Trophoblast cell (in vitro differentiated cells and primary cell): ENCODE measurements around the gene ATP1A4.

ENCODE experiments used
- DNase-seq, 2 donors: peaks; one replicate each; pipeline ENCODE4 v3.0.0-alpha.2; 2016
- H2AFZ ChIP-seq: 2 replicates; pipeline ENCODE4 v1.6.1; 2013; ENCODE audit warnings: low read length, moderate library complexity, mild to moderate bottlenecking; ENCODE audit not compliant: insufficient read depth, poor library complexity
- H2AK5ac ChIP-seq: 2 replicates; pipeline ENCODE4 v1.6.1; 2013; ENCODE audit warnings: mild to moderate bottlenecking, low read length
- H2BK120ac ChIP-seq: 2 replicates; pipeline ENCODE4 v1.6.1; 2013; ENCODE audit warnings: low read length, mild to moderate bottlenecking, moderate library complexity; ENCODE audit not compliant: insufficient read depth, poor library complexity
- H2BK12ac ChIP-seq: 2 replicates; pipeline ENCODE4 v1.6.1; 2013; ENCODE audit warnings: mild to moderate bottlenecking, low read length, moderate library complexity
- H2BK5ac ChIP-seq: 2 replicates; pipeline ENCODE4 v1.6.1; 2013; ENCODE audit warnings: low read length, low read depth, moderate library complexity, mild to moderate bottlenecking; ENCODE audit not compliant: poor library complexity
- H3K14ac ChIP-seq: 2 replicates; pipeline ENCODE4 v1.6.1; 2013; ENCODE audit warnings: mild to moderate bottlenecking, low read length
- H3K18ac ChIP-seq: 2 replicates; pipeline ENCODE4 v1.6.1; 2013; ENCODE audit warnings: mild to moderate bottlenecking, low read length
- H3K23ac ChIP-seq: 2 replicates; pipeline ENCODE4 v1.6.1; 2013; ENCODE audit warnings: low read length
- H3K27ac ChIP-seq: 2 replicates; pipeline ENCODE4 v1.5.1; 2013; ENCODE audit warnings: low read depth, mild to moderate bottlenecking, inconsistent platforms, low read length, moderate library complexity
- H3K27me3 ChIP-seq: 2 replicates; pipeline ENCODE4 v1.6.1; 2013; ENCODE audit warnings: inconsistent platforms, mild to moderate bottlenecking, low read length, moderate library complexity; ENCODE audit not compliant: insufficient read depth
- H3K36me3 ChIP-seq, 2 experiments: 1 replicate in 1 of 2; 2 replicates in 1 of 2; pipeline ENCODE4 v1.6.1; 2013; ENCODE audit warnings: low read length in 2 of 2, mild to moderate bottlenecking in 2 of 2, moderate library complexity in 1 of 2; ENCODE audit not compliant: insufficient read depth in 2 of 2, control insufficient read depth in 1 of 2
- H3K4ac ChIP-seq: 2 replicates; pipeline ENCODE4 v1.6.1; 2013; ENCODE audit warnings: low read depth, mild to moderate bottlenecking, low read length, moderate library complexity
- H3K4me1 ChIP-seq, 2 experiments: 1 replicate in 1 of 2; 2 replicates in 1 of 2; pipeline ENCODE4 v1.6.1; 2013; ENCODE audit warnings: low read length in 2 of 2, mild to moderate bottlenecking in 2 of 2, moderate library complexity in 1 of 2; ENCODE audit not compliant: insufficient read depth in 2 of 2, control insufficient read depth in 1 of 2
- H3K4me2 ChIP-seq: 2 replicates; pipeline ENCODE4 v1.6.1; 2013; ENCODE audit warnings: inconsistent platforms, mild to moderate bottlenecking, low read length, moderate library complexity
- H3K4me3 ChIP-seq: 2 replicates; pipeline ENCODE4 v1.5.1; 2013; ENCODE audit warnings: mild to moderate bottlenecking, low read depth, low read length, inconsistent platforms
- H3K79me1 ChIP-seq: one replicate; pipeline ENCODE4 v1.6.1; 2013; ENCODE audit warnings: low read length
- H3K79me2 ChIP-seq: 2 replicates; pipeline ENCODE4 v1.6.1; 2013; ENCODE audit warnings: low read length, mild to moderate bottlenecking; ENCODE audit not compliant: control insufficient read depth, insufficient read depth, poor library complexity
- H3K9ac ChIP-seq: 2 replicates; pipeline ENCODE4 v1.6.1; 2013; ENCODE audit warnings: mild to moderate bottlenecking, low read length
- H3K9me3 ChIP-seq: 2 replicates; pipeline ENCODE4 v1.6.1; 2013; ENCODE audit warnings: low read depth, mild to moderate bottlenecking, control low read depth, inconsistent platforms, low read length; ENCODE audit not compliant: insufficient read depth
- H4K12ac ChIP-seq: 2 replicates; pipeline ENCODE4 v1.6.1; 2013; ENCODE audit warnings: low read depth, mild to moderate bottlenecking, low read length, moderate library complexity
- H4K8ac ChIP-seq: 2 replicates; pipeline ENCODE4 v1.6.1; 2013; ENCODE audit warnings: low read depth, mild to moderate bottlenecking, low read length, moderate library complexity
- H4K91ac ChIP-seq: one replicate; pipeline ENCODE4 v1.6.1; 2013; ENCODE audit warnings: low read depth, mild to moderate bottlenecking, low read length, moderate library complexity
- WGBS: extraction: QIAGEN DNeasy Blood & Tissue Kit; methylation state at CpG from one replicate; pipeline ENCODE4 v1.1.7; 2013; ENCODE audit warnings: missing lambda C conversion rate; ENCODE audit not compliant: insufficient read length, insufficient coverage; ENCODE audit errors: extremely low coverage; 5-methylcytosine and 5-hydroxymethylcytosine counted together

ATP1A4 gene

GRCh38 chr1:160131803-160132565 lies 19.4 kb upstream of the ATP1A4 start:
- no peak overlapping the region for H3K27ac ChIP-seq
- no CpG with 5 or more reads among the region's 8 CpGs for WGBS

GRCh38 chr1:160133990-160134770 lies 17.2 kb upstream of the ATP1A4 start:
- no peaks in the 10 kb centered on the region for H3K9me3 ChIP-seq
- WGBS = 100% methylated on average over 1 of the region's 9 CpGs
- no peak overlapping the region for H3K18ac ChIP-seq
- H2BK5ac ChIP-seq = no peak overlapping the region
- H4K8ac ChIP-seq = no peak overlapping the region
- H2AFZ ChIP-seq = no peak overlapping the region
- H3K79me1 ChIP-seq = no peaks in the 10 kb centered on the region
- peak overlapping the region; percentile 20 for H3K4me3 ChIP-seq
- no peak overlapping the region for H2BK12ac ChIP-seq
- no peak overlapping the region for H3K23ac ChIP-seq
- DNase-seq = no peak
- no peak overlapping the region for H3K4ac ChIP-seq
- no peaks in the 10 kb centered on the region for H3K4me1 ChIP-seq
- no peaks in the 10 kb centered on the region for H3K79me2 ChIP-seq
- H4K12ac ChIP-seq = no peak overlapping the region
- H3K14ac ChIP-seq = no peak overlapping the region
- H3K9ac ChIP-seq = no peak overlapping the region
- H3K27ac ChIP-seq = no peak overlapping the region
- no peak overlapping the region for H4K91ac ChIP-seq
- no peak overlapping the region for H2BK120ac ChIP-seq
- H3K36me3 ChIP-seq = no peaks in the 10 kb centered on the region
- no peak overlapping the region for H2AK5ac ChIP-seq
- no peaks in the 10 kb centered on the region for H3K27me3 ChIP-seq
- H3K4me2 ChIP-seq = no peak overlapping the region

More at GRCh38 chr1:160131803-160132565, 19.4 kb upstream of the ATP1A4 start:
- Histone ChIP-seq H3K79me2 (no peaks in the 10 kb centered on the region), H3K4ac (no peak overlapping the region), H3K9me3 (no peaks in the 10 kb centered on the region), H4K8ac (no peak overlapping the region), H4K12ac (no peak overlapping the region), H2AK5ac (no peak overlapping the region), H3K4me3 (no peak overlapping the region), H3K4me2 (no peak overlapping the region), H3K27me3 (no peaks in the 10 kb centered on the region), H3K36me3 (no peaks in the 10 kb centered on the region), H2BK12ac (no peak overlapping the region), H2BK120ac (no peak overlapping the region), H3K14ac (no peak overlapping the region), H3K4me1 (no peaks in the 10 kb centered on the region), H3K9ac (no peak overlapping the region), H2BK5ac (no peak overlapping the region), H3K23ac (no peak overlapping the region), H4K91ac (no peak overlapping the region), H2AFZ (no peak overlapping the region), H3K79me1 (no peaks in the 10 kb centered on the region), H3K18ac (no peak overlapping the region)
- no peak for DNase-seq

GRCh38 chr1:160134791-160135572 lies 16.4 kb upstream of the ATP1A4 start:
- no peak overlapping the region for H3K27ac ChIP-seq
- H2AK5ac ChIP-seq = no peak overlapping the region
- no peaks in the 10 kb centered on the region for H3K79me1 ChIP-seq
- H3K27me3 ChIP-seq = no peaks in the 10 kb centered on the region
- no peak overlapping the region for H2AFZ ChIP-seq
- no peaks in the 10 kb centered on the region for H3K4me1 ChIP-seq
- no peak overlapping the region for H2BK12ac ChIP-seq
- DNase-seq = no peak
- H4K8ac ChIP-seq = no peak overlapping the region
- H3K14ac ChIP-seq = no peak overlapping the region
- H3K79me2 ChIP-seq = no peaks in the 10 kb centered on the region
- no peak overlapping the region for H3K23ac ChIP-seq
- H2BK5ac ChIP-seq = no peak overlapping the region
- no peak overlapping the region for H3K4me2 ChIP-seq
- WGBS = no CpG with 5 or more reads among the region's 20 CpGs
- H3K18ac ChIP-seq = no peak overlapping the region
- H3K4ac ChIP-seq = no peak overlapping the region
- H3K9ac ChIP-seq = no peak overlapping the region
- H2BK120ac ChIP-seq = no peak overlapping the region
- no peaks in the 10 kb centered on the region for H3K9me3 ChIP-seq
- no peaks in the 10 kb centered on the region for H3K36me3 ChIP-seq
- H4K12ac ChIP-seq = no peak overlapping the region
- H3K4me3 ChIP-seq = no peak overlapping the region
- no peak overlapping the region for H4K91ac ChIP-seq

GRCh38 chr1:160136121-160136925 lies 15.1 kb upstream of the ATP1A4 start:
- H3K23ac ChIP-seq = no peak overlapping the region
- no peaks in the 10 kb centered on the region for H3K79me2 ChIP-seq
- H3K36me3 ChIP-seq = no peaks in the 10 kb centered on the region
- H2AFZ ChIP-seq = no peak overlapping the region
- H4K8ac ChIP-seq = no peak overlapping the region
- H2AK5ac ChIP-seq = no peak overlapping the region
- H3K4ac ChIP-seq = no peak overlapping the region
- no peaks in the 10 kb centered on the region for H3K27me3 ChIP-seq
- H2BK5ac ChIP-seq = no peak overlapping the region
- no peak overlapping the region for H3K18ac ChIP-seq
- no CpG with 5 or more reads among the region's 22 CpGs for WGBS
- H2BK12ac ChIP-seq = no peak overlapping the region
- peak overlapping the region; percentile 42 for H3K4me3 ChIP-seq
- no peak for DNase-seq
- no peak overlapping the region for H4K91ac ChIP-seq
- no peaks in the 10 kb centered on the region for H3K79me1 ChIP-seq
- no peak overlapping the region for H3K9ac ChIP-seq
- H3K27ac ChIP-seq = no peak overlapping the region
- H3K14ac ChIP-seq = no peak overlapping the region
- no peaks in the 10 kb centered on the region for H3K4me1 ChIP-seq
- H4K12ac ChIP-seq = no peak overlapping the region
- no peak overlapping the region for H2BK120ac ChIP-seq
- H3K9me3 ChIP-seq = no peaks in the 10 kb centered on the region
- no peak overlapping the region for H3K4me2 ChIP-seq
